Fibroblast of peridontal ligament (primary cell): Measurements from ENCODE around the gene EEFSEC.

Experiments
- DNase-seq: peaks from one replicate; pipeline ENCODE4 v3.0.0-alpha.2; 2010; ENCODE audit errors: extremely low read depth

Gene EEFSEC, protein sequence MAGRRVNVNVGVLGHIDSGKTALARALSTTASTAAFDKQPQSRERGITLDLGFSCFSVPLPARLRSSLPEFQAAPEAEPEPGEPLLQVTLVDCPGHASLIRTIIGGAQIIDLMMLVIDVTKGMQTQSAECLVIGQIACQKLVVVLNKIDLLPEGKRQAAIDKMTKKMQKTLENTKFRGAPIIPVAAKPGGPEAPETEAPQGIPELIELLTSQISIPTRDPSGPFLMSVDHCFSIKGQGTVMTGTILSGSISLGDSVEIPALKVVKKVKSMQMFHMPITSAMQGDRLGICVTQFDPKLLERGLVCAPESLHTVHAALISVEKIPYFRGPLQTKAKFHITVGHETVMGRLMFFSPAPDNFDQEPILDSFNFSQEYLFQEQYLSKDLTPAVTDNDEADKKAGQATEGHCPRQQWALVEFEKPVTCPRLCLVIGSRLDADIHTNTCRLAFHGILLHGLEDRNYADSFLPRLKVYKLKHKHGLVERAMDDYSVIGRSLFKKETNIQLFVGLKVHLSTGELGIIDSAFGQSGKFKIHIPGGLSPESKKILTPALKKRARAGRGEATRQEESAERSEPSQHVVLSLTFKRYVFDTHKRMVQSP

GRCh38 chr3:128153156-128154041 is at the start of gene EEFSEC:
TSS of gene EEFSEC (plus strand) at chr3:128153481. CDS start at chr3:128153508, 27 bp downstream.
- DNase-seq, result peak; percentile 62

- DNase-seq, result no peak
Observed at GRCh38 chr3:128107834-128108233, 45.4 kb upstream of the EEFSEC start.

GRCh38 chr3:128111147-128111546 is 42.1 kb upstream of the EEFSEC start:
- no peak for DNase-seq

- DNase-seq, result peak; percentile 72
Observed at GRCh38 chr3:128112357-128112968, 40.8 kb upstream of the EEFSEC start.

GRCh38 chr3:128113817-128114794 is 39.2 kb upstream of the EEFSEC start:
- DNase-seq, result no peak

DNA sequence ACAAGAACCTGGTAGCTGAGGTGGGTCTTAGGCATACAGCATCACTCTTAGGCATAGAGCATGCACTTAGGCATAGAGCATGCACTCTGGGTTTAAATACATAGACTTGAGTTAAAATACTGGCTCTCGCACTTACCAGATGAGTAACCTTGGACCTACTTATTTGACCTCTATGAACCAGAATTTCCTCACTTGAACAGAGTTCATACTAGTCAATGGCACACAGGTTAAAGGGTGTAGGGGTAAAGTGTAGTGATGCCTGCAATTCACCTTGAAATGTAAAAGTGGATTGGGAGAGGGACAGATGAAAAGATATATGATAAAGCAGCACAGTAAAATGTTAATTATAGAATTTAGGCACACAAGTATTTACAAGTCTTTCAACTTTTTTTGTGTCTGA is 31.3 kb upstream of the EEFSEC start:
- DNase-seq, result no peak

DNA sequence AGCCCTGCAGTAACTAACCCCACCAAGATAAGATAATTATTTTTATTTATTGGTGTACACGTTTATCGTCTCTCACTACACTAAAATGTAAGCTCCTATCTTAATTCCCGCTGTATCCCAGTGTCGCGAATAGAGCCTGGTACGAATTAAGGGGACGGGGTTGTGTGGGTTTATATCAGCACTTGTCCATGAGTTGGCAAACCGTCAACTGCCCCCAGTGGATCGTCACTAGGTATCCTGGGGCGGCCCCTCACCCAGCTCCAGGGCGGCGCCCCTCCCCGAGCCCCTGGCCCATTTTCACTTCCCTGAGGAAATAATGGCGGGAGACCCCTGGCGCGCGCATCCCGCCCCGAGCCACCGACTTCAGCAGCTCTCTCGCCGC is 30.1 kb upstream of the EEFSEC start:
- no peak for DNase-seq

DNA sequence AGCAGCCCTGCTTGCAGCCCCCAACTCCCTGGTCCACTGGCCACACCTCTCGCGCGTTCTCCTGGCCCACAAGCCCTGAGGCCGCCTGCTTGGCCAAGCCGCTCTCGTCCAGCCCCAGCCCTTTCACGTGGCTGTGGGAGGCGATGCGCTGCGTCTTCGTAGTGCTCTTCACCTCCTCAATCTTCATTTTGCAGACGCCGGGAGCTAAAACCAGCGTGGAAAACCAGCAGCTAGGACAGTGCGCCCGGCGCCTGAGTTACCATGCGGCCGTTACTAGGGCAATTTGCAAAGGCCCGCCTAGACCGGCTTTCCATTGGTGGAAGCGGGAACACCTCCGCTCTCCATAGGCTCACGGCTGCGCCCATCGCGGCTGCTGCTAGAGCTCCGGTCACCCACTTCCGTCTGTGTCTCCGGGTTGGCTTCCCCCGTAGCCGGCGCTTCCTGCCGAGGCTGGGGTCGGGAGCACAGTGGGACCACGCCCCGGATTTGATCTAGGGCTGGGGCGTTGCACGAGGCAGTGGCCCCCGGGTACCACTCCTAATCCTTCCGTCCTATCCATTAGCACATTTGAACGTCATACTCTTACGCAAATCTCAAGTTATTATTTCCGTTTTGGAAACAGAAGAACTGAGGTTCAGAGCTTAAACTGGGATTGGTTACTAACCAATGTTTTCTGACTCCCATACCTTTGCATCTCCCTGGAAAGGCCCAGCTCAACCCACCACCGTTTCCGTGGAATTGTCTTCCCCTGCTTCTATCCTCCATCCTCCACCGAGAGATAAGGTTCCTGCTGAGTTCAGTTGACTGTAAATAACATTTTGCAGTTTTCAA is 29.5 kb upstream of the EEFSEC start, which contains the start of gene RUVBL1:
RUVBL1 (minus strand) TSS at position 275 of the 831 bp plus-strand sequence; CDS start at position 187, 88 bp downstream.
- DNase-seq, result peak; percentile 97

- no peak for DNase-seq
Observed at GRCh38 chr3:128127236-128127635, 26.0 kb upstream of the EEFSEC start.

DNA sequence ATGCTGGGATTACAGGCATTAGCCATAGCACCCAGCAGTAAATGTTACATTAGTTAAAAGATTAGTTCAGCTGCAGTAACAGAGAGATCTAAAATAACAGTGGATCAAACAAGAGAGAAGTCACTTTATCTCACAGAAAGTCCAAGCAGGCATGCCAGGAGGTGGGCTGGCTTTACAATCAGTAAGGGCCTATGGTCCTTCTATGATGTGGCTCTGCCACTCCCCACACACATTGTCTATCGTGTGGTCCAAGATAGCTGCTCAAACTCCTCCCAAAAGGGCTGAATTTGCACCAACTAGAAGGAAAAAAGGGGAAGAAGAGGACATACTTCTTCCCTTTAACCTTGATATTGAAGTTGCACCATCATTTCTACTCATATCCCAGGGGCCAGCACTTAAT is 25.0 kb upstream of the EEFSEC start:
- DNase-seq, result no peak

DNA sequence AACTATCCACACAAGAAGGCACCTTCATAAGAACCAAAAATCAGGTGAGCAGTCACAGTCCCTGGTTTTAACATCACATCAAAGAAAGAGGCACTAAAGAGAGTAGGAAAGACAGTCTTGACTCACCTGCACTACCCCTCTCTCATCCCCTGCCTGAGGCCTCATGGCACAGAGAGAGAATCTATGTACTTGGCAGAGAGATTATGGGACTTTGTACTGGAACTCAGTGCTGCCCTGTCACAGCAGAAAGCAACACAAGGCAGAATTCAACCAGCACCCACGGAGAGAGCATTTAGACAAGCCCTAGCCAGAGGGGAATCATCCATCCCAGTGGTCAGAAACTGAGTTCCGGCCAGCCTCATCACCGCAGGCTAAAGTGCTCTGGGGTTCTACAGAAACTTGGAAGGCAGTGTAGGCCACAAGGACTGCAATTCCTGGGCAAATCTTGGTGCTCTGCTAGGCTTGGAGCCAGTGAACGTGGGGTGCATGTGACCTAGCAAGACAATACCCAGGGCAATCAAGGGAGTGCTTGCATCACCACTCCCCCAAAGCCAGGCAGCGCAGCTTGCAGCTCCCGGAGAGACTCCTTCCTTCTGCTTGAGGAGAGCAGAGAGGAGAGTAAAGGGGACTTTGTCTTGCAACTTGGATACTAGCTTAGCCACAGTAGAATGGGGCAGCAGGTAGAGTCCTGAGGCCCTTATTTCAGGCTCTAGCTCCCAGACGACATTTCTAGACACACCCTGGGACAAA is 21.2 kb upstream of the EEFSEC start:
- DNase-seq, result no peak

DNA sequence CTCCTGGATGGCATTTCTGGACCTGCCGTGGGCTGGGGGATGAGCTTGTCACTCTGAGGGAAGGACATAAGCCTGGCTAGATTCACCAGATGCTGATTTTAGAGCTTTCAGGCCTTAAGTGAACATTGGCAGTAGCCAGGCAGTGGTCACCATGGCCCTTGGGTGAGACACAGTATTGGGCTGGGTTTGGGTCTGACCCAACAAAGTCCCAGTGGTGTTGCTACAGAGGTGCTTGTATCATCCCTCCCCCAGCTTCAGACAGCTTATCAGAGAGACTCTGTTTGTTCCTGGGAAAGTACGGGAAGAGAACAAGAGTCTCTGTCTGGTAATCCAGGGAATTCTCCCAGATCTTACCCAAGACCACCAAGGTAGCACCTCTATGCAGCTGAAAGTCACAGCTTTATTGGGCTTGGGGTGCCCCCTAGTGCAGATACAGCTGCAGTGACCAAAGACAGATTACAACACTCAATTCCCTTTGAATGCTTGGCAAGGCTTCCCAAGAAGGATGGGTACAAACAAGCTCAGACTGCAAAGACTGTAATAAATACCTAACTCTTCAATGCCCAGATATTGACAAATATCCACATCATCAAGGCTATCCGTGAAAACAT is 19.9 kb upstream of the EEFSEC start:
- DNase-seq, result peak; percentile 64

DNA sequence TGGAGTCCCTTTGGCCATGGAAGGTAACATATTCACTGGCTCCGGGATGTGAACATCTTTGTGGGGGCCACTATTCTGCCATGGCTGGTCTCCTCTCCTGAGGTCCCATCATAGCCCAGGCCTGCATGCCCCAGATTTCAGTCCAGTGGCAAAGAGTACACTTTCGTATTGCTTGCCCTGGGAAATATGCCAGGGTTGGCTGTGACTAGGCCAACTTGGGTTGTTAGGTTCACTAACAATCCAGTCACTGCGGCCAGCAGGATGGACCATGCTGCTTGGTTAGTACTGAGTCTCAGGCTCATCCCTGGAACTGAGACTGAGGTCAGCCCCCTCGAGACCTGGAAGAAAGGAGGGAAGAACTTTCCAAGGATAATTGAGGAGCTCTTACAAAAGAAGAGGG is 9.8 kb upstream of the EEFSEC start:
- DNase-seq, result no peak

DNA sequence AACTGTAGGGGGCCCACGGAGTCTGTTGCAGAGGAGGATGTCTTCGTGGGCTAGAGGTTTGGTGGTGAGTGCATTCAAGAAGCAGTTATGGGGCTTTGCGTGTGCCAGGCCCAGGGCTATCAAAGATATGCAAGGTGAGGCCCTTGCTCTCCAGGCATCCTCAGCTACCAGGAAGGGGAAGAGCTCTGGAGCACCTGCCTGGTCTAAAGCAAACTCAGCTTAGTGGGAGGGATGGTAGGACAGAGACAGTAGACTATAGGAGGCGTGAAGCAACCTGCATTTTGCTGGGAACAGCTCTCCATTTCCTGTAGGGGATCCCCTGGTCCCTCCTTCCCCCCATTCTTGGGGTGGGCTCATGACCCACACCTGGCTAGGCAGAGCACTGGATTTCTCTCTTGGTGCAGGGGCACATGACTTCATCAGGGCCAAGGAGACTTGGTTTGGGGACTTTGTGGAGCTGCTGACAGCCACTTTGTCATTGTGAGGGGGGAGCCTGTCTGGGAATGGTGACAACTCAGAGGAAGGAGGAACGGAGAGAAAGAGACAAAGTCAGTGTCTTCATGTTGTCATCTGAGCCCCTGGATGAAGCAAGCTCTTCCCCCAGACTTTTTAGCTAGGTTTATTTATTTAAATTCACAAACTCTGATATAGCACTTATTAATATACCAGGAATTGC is 8.6 kb upstream of the EEFSEC start:
- no peak for DNase-seq

- DNase-seq, result no peak
Observed at GRCh38 chr3:128145279-128145678, 8.0 kb upstream of the EEFSEC start.

- DNase-seq, result no peak
Observed at GRCh38 chr3:128146201-128146600, 7.1 kb upstream of the EEFSEC start.

GRCh38 chr3:128149650-128150049 is 3.6 kb upstream of the EEFSEC start:
- DNase-seq, result no peak

- DNase-seq, result no peak
Observed at GRCh38 chr3:128151758-128152274, 1.5 kb upstream of the EEFSEC start.
